HG03571 (cell line): Measurements from ENCODE around the gene TPRX1.
"Not testable (repeated sequence)": the region's sequence is repeated elsewhere in the genome, so short reads cannot be mapped to it uniquely, and the experiment has no call there.

Experiments used
- ATAC-seq: cut with Tn5 transposase; IDR thresholded peaks from one replicate; pipeline ENCODE4 v1.9.1; 2021; ENCODE audit not compliant: unreplicated experiment

TPRX1 gene

GRCh38 chr19:47804451-47804850, at the start of gene TPRX1:
Gene TPRX1, minus strand, starts transcription at chr19:47804551. Its CDS starts 12 bp downstream, at chr19:47804539.
- ATAC-seq, result not testable (repeated sequence)

DNA sequence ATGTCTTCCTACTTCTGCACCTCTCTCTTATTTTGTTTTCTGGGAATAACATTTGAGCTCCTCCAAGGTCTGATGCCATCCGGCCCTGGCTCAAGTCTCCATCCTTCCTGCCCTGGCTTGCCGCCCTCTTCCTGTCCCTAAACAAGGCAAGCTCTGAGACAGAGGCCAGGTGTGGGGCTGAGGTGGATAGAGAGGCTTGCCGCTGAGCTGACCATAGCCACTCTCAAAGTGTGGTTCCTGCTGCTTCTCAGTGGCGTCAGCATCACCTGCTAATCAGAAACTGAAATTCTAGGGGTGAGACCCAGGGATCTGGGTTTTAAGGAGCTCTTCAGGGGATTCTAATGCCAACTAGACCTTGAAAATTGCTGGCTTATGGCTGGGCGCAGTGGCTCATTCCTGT, 48.7 kb upstream of the TPRX1 start:
- ATAC-seq, result no peak

DNA sequence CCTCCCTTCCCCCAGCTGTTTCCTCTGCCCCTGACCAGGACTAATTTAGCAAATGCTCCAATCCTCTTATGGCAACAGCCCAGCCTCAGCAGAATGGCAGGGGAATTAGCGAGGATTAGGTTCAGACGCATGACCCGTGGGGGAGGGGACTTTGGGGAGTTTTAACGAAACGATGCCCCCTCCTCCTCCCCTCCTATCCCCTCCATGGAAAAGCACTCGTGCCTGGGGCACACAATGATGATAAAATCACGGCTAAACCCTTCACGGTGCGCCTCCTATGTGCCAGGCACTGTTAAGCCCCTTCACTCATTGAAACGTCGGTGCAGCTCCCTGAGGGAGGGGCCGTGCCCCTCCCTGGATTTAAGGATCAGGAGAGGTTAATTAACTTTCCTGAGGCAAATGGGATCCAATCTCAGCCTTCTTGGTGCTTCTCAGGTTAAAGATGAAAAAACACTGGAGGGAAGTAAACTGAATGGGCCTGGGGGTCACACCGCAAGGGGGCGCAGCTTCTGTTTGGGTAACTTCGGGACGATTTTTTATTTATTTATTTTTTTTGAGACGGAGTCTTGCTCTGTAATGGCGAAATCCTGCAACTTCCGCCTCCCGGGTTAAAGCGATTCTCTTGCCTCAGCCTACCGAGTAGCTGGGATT, 44.6 kb upstream of the TPRX1 start:
- ATAC-seq, result no peak

DNA sequence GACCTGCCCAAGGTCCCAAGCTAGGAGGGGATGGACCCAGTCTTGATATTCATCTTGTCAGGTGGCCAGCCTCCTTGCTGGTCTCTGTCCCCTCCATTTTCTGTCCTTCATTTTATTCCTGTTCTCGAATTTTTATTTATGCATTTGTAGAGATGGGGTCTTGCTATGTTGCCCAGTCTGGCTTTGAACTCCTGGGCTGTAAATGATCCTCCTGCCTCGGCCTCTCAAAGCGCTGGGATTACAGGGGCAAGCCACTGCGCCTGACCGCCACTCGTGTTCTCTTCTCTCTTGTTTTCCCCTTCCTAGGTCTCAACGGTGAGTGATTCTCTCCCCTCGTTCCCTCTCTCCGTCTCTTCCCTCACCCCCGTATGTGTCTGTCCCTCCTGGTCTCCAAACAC, 44.1 kb upstream of the TPRX1 start:
- ATAC-seq, result no peak

- no peak for ATAC-seq
Observed at GRCh38 chr19:47842941-47843340, 38.6 kb upstream of the TPRX1 start.

GRCh38 chr19:47839913-47840312, 35.6 kb upstream of the TPRX1 start:
- ATAC-seq, result no peak

DNA sequence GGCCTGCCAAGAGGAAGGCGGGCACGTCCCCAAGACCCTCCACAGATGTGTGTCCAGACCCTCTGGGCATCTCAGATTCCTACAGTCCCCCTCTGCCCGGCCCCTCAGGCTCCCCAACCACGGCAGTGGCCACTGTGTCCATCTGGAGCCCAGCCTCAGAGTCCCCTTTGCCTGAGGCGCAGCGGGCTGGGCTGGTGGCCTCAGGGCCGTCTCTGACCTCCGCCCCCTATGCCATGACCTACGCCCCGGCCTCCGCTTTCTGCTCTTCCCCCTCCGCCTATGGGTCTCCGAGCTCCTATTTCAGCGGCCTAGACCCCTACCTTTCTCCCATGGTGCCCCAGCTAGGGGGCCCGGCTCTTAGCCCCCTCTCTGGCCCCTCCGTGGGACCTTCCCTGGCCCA, 35.1 kb upstream of the TPRX1 start:
- ATAC-seq, result no peak

GRCh38 chr19:47836038-47836437, 31.7 kb upstream of the TPRX1 start:
- ATAC-seq, result no peak

DNA sequence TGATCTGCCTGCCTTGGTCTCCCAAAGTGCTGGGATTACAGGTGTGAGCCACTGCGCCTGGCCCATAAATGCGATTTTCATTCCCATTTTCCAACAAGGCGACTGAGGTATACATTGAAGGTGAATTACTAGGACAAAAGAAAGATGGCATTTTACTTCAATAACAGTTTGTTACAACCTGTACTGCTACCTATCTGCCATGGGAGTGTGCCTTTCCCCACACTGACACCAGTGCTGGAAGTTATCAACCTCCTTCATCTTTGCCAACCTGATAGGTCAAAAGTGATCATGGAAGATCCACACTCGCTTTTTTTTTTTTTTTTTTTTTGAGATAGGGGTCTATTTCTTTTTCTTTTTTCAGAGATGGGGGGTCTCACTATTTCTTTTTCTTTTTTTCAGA, 28.4 kb upstream of the TPRX1 start:
- no peak for ATAC-seq

GRCh38 chr19:47826800-47827199, 22.4 kb upstream of the TPRX1 start:
- no peak for ATAC-seq

- no peak for ATAC-seq
Observed at GRCh38 chr19:47824396-47824795, 20.0 kb upstream of the TPRX1 start.

DNA sequence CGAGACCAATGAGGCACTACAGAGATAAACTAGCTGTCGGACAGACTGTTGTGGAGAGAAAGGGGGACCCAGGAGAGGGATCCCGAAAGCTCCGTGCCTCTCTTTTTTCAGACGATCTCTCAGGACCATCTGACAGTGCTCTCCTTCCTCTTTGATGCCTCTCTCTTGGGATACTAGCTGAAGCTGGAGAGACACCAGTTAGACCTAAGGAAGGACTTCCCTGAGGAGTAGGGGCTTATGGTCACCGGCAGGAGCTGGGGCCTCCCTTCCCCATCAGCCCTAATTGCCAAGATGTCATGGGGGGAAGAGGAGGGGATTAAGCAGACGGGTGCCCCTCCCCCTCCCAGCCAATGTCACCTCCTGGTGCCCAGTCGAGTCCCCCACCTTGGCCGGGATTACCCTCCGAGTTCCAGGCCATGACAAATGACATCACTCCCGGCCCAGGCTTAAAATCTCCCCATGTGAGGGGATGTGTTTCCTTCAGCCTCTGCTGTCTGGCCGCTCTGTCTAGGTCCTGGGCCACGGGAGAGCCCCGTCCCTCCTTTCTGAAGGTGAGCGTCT, 17.2 kb upstream of the TPRX1 start, which contains the start of gene CRX:
TSS of gene CRX (plus strand) at position 478 of the 561 bp plus-strand sequence. CDS start 12,507 bp downstream, outside the sequence.
- no peak for ATAC-seq

DNA sequence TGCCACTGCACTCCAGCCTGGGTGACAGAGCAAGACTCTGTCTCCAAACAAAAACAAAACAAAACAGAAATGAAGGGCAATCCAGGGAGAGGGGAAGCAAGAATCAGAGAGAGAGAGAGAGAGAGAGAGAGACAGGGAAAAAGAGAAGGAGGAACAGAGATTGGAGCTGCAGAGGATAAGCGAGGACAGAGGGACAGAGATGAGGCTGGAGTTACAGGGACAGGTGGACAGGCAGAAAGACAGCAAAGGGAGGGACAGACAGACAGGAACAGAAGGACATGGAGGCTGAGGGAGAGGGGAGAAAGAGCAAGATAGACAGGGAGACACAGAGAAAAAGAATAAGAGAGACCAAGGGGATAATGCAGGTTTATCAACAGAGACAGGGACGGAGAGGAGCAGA, 16.1 kb upstream of the TPRX1 start:
- ATAC-seq, result no peak

- no peak for ATAC-seq
Observed at GRCh38 chr19:47819858-47820257, 15.5 kb upstream of the TPRX1 start.

GRCh38 chr19:47818221-47818620, 13.9 kb upstream of the TPRX1 start:
- ATAC-seq, result not testable (repeated sequence)

DNA sequence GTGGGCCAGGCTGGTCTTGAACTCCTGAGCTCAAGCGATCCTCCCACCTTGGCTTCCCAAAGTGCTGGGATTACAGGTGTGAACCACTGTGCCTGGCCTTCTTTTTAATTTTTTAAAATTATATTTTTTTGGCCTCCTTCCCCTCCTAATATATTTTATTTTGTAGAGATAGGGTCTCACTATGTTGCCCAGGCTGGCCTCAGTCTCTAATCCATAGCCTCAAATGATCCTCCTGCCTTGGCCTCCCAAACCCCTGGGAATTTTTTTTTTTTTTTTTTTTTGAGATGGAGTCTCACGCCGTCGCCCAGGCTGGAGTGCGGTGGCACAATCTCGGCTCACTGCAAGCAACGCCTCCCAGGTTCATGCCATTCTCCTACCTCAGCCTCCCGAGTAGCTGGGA, 11.9 kb upstream of the TPRX1 start:
- not testable (repeated sequence) for ATAC-seq

GRCh38 chr19:47813995-47814328, 9.6 kb upstream of the TPRX1 start:
- no peak for ATAC-seq

DNA sequence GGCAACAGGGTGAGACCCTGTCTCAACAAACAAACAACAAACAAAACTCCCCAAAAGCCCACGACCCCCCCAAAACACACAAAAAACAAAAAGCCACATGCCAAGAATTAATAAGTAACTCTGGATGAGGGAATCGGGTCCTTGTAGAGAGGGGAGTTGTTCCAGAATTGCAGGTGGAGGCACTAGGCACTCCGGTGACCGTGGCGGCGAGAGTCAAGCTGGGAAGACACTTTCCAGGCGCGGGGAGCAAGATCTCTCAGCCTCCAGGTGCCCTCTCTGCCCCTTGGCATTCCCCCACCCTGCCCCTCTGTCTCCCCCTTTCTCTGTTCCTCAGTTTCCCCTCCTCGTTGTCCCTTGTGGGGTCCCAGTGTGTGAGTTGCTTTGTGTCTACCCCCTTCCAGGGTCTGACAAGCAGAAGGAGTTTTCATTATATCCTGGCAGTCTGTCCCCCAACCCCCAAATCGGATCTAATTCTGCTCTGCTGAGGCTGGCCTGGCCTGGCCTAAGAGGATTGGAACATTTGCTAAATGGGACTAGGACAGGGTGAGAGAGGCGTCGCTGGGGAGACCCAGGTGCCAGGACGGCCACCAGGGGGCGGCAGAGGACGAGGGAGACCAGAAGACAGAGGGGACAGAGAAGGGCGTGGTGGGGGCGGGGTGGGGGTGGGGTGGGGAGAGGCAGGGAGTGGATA, 9.1 kb upstream of the TPRX1 start:
- ATAC-seq, result no peak

DNA sequence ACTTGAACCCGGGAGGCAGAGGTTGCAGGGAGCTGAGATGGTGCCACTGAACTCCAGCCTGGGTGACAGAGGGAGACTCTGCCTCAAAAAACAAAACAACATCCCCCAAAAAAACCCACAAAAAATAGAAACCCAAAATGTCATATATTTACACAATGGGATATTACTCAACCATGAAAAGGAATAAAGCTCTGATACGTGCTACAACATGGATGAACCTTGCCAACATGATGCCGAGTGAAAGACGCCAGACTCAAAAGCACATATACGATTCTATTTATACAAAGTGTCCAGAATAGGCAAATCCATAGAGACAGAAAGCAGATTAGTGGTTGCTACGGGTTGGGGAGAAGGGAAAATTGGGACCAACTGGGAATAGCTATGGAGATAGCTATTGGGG, 2.1 kb upstream of the TPRX1 start:
- ATAC-seq, result no peak

DNA sequence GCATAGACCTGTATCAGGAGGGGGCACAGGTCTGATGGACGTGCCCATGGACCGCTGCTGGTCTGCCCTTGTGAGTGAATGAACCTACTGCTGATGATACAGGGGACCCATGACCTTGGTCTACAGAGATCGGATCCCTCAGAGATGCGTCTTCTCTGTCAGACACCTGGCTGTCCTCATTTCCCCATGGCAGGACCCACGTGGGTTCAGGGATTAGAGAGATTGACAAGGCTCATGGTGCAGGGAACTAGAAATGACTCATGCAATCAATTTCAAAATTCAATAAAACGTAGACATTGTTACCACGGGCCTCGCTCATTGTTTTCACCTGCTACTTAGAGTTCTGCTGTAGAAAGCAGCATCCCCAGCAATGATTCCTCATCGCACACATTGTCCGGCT, 962 bp upstream of the TPRX1 start:
- no peak for ATAC-seq

GRCh38 chr19:47803671-47804070, 680 bp downstream of the TPRX1 start:
- ATAC-seq, result not testable (repeated sequence)

- not testable (repeated sequence) for ATAC-seq
Observed at GRCh38 chr19:47803148-47803547, 1.2 kb downstream of the TPRX1 start.
